Gastrocnemius medialis (tissue), 4 donors: ENCODE measurements around the gene NOL9.

ENCODE experiments used
- CTCF ChIP-seq, 5 experiments: fragments of 450-650 bp in 3 of 5; fragments of 200-600 bp in 2 of 5; sonication (generic) in 2 of 5; IDR thresholded peaks in 4 of 5; conservative IDR thresholded peaks in 1 of 5; 1 replicate in 4 of 5; 2 replicates in 1 of 5; pipeline ENCODE4 v1.5.1; 2016 to 2019; ENCODE audit warnings: antibody characterized with exemption in 5 of 5, mild to moderate bottlenecking in 3 of 5, moderate library complexity in 3 of 5
- POLR2A ChIP-seq, 2 donors: fragments of 450-650 bp; IDR thresholded peaks; one replicate each; pipeline ENCODE4 v1.6.1; 2017; ENCODE audit warnings: antibody characterized with exemption in 2 of 2, mild to moderate bottlenecking in 2 of 2, moderate library complexity in 2 of 2

GRCh38 chr1:6491480-6491962, 62.8 kb downstream of the NOL9 start, which contains the start of gene PLEKHG5:
- TF ChIP-seq CTCF (IDR thresholded peaks at IDR 0.05 in 4 of 5, conservative IDR thresholded peaks at IDR 0.05 in 1 of 5) (no peak), POLR2A (IDR thresholded peaks at IDR 0.05) (no peak)
